Fibroblast of lung (primary cell): ENCODE measurements around the gene NAGLU.

Source experiments
- CTCF ChIP-seq, 2 donors: IDR thresholded peaks in 1 of 2; conservative IDR thresholded peaks in 1 of 2; 1 replicate in 1 of 2; 2 replicates in 1 of 2; pipeline ENCODE4 v1.5.1; 2011 to 2012; ENCODE audit warnings: low read length in 2 of 2, control low read depth in 1 of 2, inconsistent platforms in 1 of 2, low read depth in 1 of 2, mild to moderate bottlenecking in 1 of 2
- EZH2 ChIP-seq: IDR thresholded peaks from 2 replicates; pipeline ENCODE4 v1.5.1; 2012; ENCODE audit warnings: low read length, control low read depth, mild to moderate bottlenecking; ENCODE audit errors: missing control alignments

- no peak for TF ChIP-seq CTCF (conservative IDR thresholded peaks at IDR 0.05 in 1 of 2, IDR thresholded peaks at IDR 0.05 in 1 of 2; ENCODE audit: low read depth in 1 of 2, low read length in 2 of 2)
- no peak for TF ChIP-seq EZH2
These were observed 11.6 kb downstream of the NAGLU start for GRCh38 chr17:42547698-42548069.
